A673 (cell line): ENCODE measurements around the gene HPSE. TPM values are rescaled to one million over a fixed set of nuclear protein-coding genes. Genes with fewer than 3 reads are reported as not detected.

ENCODE experiments used
- BruUV-seq: library from RNA; stranded (reverse); fragments of 400-500 nt; replicated peaks from 2 replicates; lab custom pipeline; 2021; lab: Mats Ljungman, UMichigan
- CTCF ChIA-PET: fragments of 300-600 bp; sonication (Branson Sonifier 250); formaldehyde crosslinking; loops from one replicate; lab custom pipeline; 2022; ENCODE audit warnings: antibody characterized with exemption; lab: Charles Lee
- POLR2A ChIA-PET: fragments of 300-600 bp; sonication (Branson Sonifier 250); formaldehyde crosslinking; loops from one replicate; lab custom pipeline; 2022; ENCODE audit warnings: antibody characterized with exemption; ENCODE audit not compliant: low non-redundant PET; lab: Charles Lee
- DNase-seq: peaks from one replicate; pipeline ENCODE4 v3.0.0-alpha.2; 2015; ENCODE audit warnings: low spot score
- H3K27ac ChIP-seq: fragments of 200-600 bp; sonication (generic); 2 replicates; pipeline ENCODE4 v1.5.1; 2016; ENCODE audit warnings: mixed run types, low read depth, mild to moderate bottlenecking, mixed read lengths, antibody characterized with exemption, low read length; ENCODE audit not compliant: poor library complexity, severe bottlenecking
- H3K27me3 ChIP-seq: fragments of 200-600 bp; sonication (generic); replicated peaks from 2 replicates; pipeline ENCODE4 v1.6.1; 2017; ENCODE audit warnings: mixed run types, low read depth, mild to moderate bottlenecking, mixed read lengths, antibody characterized with exemption, low read length; ENCODE audit not compliant: insufficient read depth, poor library complexity
- H3K36me3 ChIP-seq: fragments of 200-600 bp; sonication (generic); 2 replicates; pipeline ENCODE4 v1.6.1; 2016; ENCODE audit warnings: mixed run types, mild to moderate bottlenecking, mixed read lengths, antibody characterized with exemption, low read length; ENCODE audit not compliant: insufficient read depth, poor library complexity, severe bottlenecking
- H3K4me1 ChIP-seq: fragments of 200-600 bp; sonication (generic); 2 replicates; pipeline ENCODE4 v1.6.1; 2017; ENCODE audit warnings: mixed run types, mild to moderate bottlenecking, mixed read lengths, antibody characterized with exemption, low read length; ENCODE audit not compliant: insufficient read depth, poor library complexity, severe bottlenecking
- H3K4me3 ChIP-seq: fragments of 200-600 bp; sonication (generic); 2 replicates; pipeline ENCODE4 v1.5.1; 2016; ENCODE audit warnings: low read depth, mixed run types, mild to moderate bottlenecking, mixed read lengths, low read length; ENCODE audit not compliant: poor library complexity, severe bottlenecking
- H3K9me3 ChIP-seq: fragments of 200-600 bp; sonication (generic); 2 replicates; pipeline ENCODE4 v1.6.1; 2016; ENCODE audit warnings: mixed run types, low read depth, mild to moderate bottlenecking, mixed read lengths, antibody characterized with exemption, low read length; ENCODE audit not compliant: poor library complexity, severe bottlenecking
- EZH2 ChIP-seq: fragments of 200-600 bp; sonication (generic); IDR thresholded peaks from 2 replicates; pipeline ENCODE4 v1.6.1; 2017; ENCODE audit warnings: borderline replicate concordance, low read depth, mild to moderate bottlenecking, mixed read lengths, antibody characterized with exemption, low read length; ENCODE audit not compliant: poor library complexity, severe bottlenecking
- intact Hi-C: fragments of 100-400 bp; cut with micrococcal nuclease; formaldehyde crosslinking; loops from one replicate; pipeline ENCODE4 v1.10.0; 2022; ENCODE audit not compliant: unreplicated experiment
- total RNA-seq: library from RNA; stranded (reverse); gene quantifications from 2 replicates; pipeline ENCODE4 v1.2.3, GENCODE V29; 2021
- TF ChIP-seq, protein P1 (sequence below): fragments of 300-800, 200-600 bp; sonication (generic); conservative IDR thresholded peaks from 2 replicates; pipeline ENCODE4 v1.5.1; 2017; ENCODE audit warnings: low read depth, mild to moderate bottlenecking, antibody characterized with exemption, low read length, moderate library complexity, mixed read lengths

The HPSE gene
- total RNA-seq, 1 experiment from 2014 or later: 0.84 TPM

DNA sequence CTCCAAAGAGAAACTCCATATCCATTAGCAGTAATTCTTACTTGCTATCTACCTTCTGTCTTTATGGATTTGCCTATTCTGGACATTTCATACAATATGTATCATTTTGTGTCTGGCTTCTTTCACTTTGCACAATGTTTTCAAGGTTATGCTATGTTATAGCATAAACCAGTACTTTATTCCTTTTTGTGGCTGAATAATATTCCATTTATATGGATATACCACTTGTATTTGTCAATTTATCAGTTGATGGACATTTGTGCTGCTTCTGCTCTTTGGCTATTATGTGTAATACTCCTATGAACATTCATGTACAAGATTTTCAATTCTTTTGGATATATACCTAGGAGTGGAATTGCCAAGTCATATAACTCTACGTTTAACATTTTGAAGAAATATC, 18.9 kb upstream of the HPSE start:
- Histone ChIP-seq H3K4me1 (no peaks in the 10 kb centered on the region), H3K27me3 (no peaks in the 10 kb centered on the region), H3K4me3 (no peak overlapping the region), H3K36me3 (no peaks in the 10 kb centered on the region), H3K9me3 (no peaks in the 10 kb centered on the region), H3K27ac (no peak overlapping the region)
- ChIA-PET CTCF (no interaction called here), POLR2A (interaction anchor here (0.7 kb wide), 1 partner anchor 79 kb away, joined by 17 read pairs; no protein-coding TSS in a partner anchor)
- TF ChIP-seq EZH2: no peak
- TF ChIP-seq, protein P1, sequence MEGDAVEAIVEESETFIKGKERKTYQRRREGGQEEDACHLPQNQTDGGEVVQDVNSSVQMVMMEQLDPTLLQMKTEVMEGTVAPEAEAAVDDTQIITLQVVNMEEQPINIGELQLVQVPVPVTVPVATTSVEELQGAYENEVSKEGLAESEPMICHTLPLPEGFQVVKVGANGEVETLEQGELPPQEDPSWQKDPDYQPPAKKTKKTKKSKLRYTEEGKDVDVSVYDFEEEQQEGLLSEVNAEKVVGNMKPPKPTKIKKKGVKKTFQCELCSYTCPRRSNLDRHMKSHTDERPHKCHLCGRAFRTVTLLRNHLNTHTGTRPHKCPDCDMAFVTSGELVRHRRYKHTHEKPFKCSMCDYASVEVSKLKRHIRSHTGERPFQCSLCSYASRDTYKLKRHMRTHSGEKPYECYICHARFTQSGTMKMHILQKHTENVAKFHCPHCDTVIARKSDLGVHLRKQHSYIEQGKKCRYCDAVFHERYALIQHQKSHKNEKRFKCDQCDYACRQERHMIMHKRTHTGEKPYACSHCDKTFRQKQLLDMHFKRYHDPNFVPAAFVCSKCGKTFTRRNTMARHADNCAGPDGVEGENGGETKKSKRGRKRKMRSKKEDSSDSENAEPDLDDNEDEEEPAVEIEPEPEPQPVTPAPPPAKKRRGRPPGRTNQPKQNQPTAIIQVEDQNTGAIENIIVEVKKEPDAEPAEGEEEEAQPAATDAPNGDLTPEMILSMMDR: no peak
- no peak for DNase-seq
- BruUV-seq: no TSS peak
- intact Hi-C loops: loop anchor here (10.0 kb wide), 1 partner anchor 281 kb away; no protein-coding TSS in a partner anchor

DNA sequence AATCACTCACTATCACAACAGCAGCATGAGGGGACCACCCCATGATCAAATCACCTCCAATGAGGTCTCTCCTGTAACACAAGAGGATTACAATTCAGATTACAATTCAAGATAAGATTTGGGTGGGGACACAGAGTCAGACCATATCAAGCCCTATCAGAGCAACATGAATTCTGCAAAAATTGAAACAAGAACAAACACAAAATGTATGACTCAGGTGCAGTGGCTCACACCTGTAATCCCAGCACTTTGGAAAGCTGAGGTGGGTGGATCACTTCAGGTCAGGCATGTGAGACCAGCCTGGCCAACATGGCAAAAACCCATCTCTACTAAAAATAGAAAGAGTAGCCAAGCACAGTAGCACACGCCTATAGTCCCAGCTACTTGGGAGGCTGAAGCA, 13.4 kb upstream of the HPSE start:
- Histone ChIP-seq H3K4me3 (no peak overlapping the region), H3K27me3 (no peaks in the 10 kb centered on the region), H3K4me1 (no peaks in the 10 kb centered on the region), H3K36me3 (no peaks in the 10 kb centered on the region), H3K27ac (no peak overlapping the region), H3K9me3 (no peaks in the 10 kb centered on the region)
- BruUV-seq: no TSS peak
- no peak for TF ChIP-seq EZH2
- TF ChIP-seq, protein P1: no peak
- intact Hi-C loops: no loop called here
- CTCF ChIA-PET: no interaction called here
- POLR2A ChIA-PET: no interaction called here
- no peak for DNase-seq

DNA sequence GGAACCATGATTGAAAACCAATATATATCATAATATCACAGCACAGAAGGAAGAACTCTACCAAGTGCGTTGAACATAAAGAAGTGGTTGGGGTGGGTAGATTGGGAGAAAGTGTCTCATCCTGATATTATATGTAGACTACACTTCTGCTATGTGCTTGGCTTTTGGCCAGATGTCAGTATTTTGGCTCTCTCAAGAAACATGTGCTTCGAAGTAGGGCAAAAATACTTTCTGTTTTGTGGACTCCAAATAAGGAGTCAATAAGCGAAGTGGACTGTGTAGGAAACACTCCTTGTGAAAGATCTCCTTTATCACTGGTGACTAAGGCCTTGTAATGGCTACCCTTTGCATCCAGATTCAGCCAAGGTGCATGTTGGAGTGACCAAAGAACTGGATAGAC, 7.8 kb upstream of the HPSE start:
- ChIA-PET POLR2A (no interaction called here), CTCF (no interaction called here)
- Histone ChIP-seq H3K4me1 (no peaks in the 10 kb centered on the region), H3K36me3 (no peaks in the 10 kb centered on the region), H3K27me3 (no peaks in the 10 kb centered on the region), H3K4me3 (no peak overlapping the region), H3K27ac (no peak overlapping the region), H3K9me3 (no peaks in the 10 kb centered on the region)
- TF ChIP-seq EZH2: no peak
- TF ChIP-seq, protein P1: no peak
- intact Hi-C loops: no loop called here
- BruUV-seq: no TSS peak
- DNase-seq: no peak
